LNCaP clone FGC (cell line): Measurements from ENCODE around the gene CYCS.
"Not testable (repeated sequence)": the region's sequence is repeated elsewhere in the genome, so short reads cannot be mapped to it uniquely, and the experiment has no call there.

Experiments
- DNase-seq: peaks from one replicate; pipeline ENCODE4 v3.0.0-alpha.2; 2011; ENCODE audit warnings: low read depth
- H3K4me3 ChIP-seq: 2 replicates; pipeline ENCODE4 v1.5.1; 2011; ENCODE audit warnings: mild to moderate bottlenecking, low read depth, low read length, control low read depth
- CTCF ChIP-seq: IDR thresholded peaks from 2 replicates; pipeline ENCODE4 v1.5.1; 2012; ENCODE audit warnings: mild to moderate bottlenecking; ENCODE audit not compliant: control insufficient read depth, insufficient read depth; ENCODE audit errors: extremely low read depth

Gene CYCS

GRCh38 chr7:25091779-25092178 is 33.3 kb downstream of the CYCS start:
- DNase-seq = no peak
- no peak for TF ChIP-seq CTCF
- H3K4me3 ChIP-seq = no peak overlapping the region

GRCh38 chr7:25091176-25091575 is 33.9 kb downstream of the CYCS start:
- TF ChIP-seq CTCF = no peak
- H3K4me3 ChIP-seq = no peak overlapping the region
- DNase-seq = no peak

GRCh38 chr7:25090374-25090773 is 34.7 kb downstream of the CYCS start:
- no peak for DNase-seq

GRCh38 chr7:25087855-25088254 is 37.2 kb downstream of the CYCS start:
- TF ChIP-seq CTCF = no peak
- no peak overlapping the region for H3K4me3 ChIP-seq
- DNase-seq = no peak

More at GRCh38 chr7:25090374-25090773, 34.7 kb downstream of the CYCS start:
- H3K4me3 ChIP-seq = no peak overlapping the region
- TF ChIP-seq CTCF = no peak

- no peak for TF ChIP-seq CTCF
- DNase-seq = no peak
- H3K4me3 ChIP-seq = no peak overlapping the region
Observed at GRCh38 chr7:25084821-25085220, 40.2 kb downstream of the CYCS start.

GRCh38 chr7:25083201-25083600 is 41.9 kb downstream of the CYCS start:
- H3K4me3 ChIP-seq = no peak overlapping the region
- no peak for TF ChIP-seq CTCF
- DNase-seq = no peak

GRCh38 chr7:25082041-25082440 is 43.0 kb downstream of the CYCS start:
- not testable (repeated sequence) for H3K4me3 ChIP-seq, DNase-seq
